B cell (primary cell): Measurements from ENCODE around the gene F8. TPM values are rescaled to one million over a fixed set of nuclear protein-coding genes. Genes with fewer than 3 reads are reported as not detected.
A peak's percentile ranks its signal among the peaks of the same experiment; 100 is the strongest.

ENCODE experiments used
- ATAC-seq: fragments of 200-7000 bp; cut with Tn5 transposase; one replicate; pipeline ENCODE4 v1.10.0; 2021; ENCODE audit warnings: low read depth, mild to moderate bottlenecking, moderate number of reproducible peaks, moderate library complexity
- CTCF ChIA-PET: fragments of 350-600 bp; sonication (Branson Sonifier 250); formaldehyde crosslinking; loops from one replicate; lab custom pipeline; 2021; ENCODE audit warnings: antibody characterized with exemption, inconsistent platforms; lab: Charles Lee
- POLR2A ChIA-PET: fragments of 350-600 bp; sonication (Branson Sonifier 250); formaldehyde crosslinking; loops from one replicate; lab custom pipeline; 2021; ENCODE audit warnings: antibody characterized with exemption; lab: Charles Lee
- DNase-seq: peaks from one replicate; pipeline ENCODE4 v3.0.0; 2013
- H2AFZ ChIP-seq: 2 replicates; pipeline ENCODE4 v1.6.1; 2012; ENCODE audit warnings: mild to moderate bottlenecking, low read depth, low read length; ENCODE audit not compliant: insufficient read depth, poor library complexity, severe bottlenecking
- H3K27ac ChIP-seq, 2 donors: 1 replicate in 1 of 2; 2 replicates in 1 of 2; pipeline ENCODE4 v1.5.1; 2012 to 2013; ENCODE audit warnings: low read length in 2 of 2, mild to moderate bottlenecking in 2 of 2, moderate library complexity in 1 of 2
- H3K27me3 ChIP-seq, 4 experiments: fragments of 200-600 bp in 1 of 4; sonication (generic) in 1 of 4; replicated peaks in 1 of 4; 1 replicate in 2 of 4; 2 replicates in 2 of 4; pipeline versions ENCODE4 v1.6.1 to v1.7.0; 2013 to 2016; ENCODE audit warnings: low read length in 3 of 4, mild to moderate bottlenecking in 2 of 4, mixed read lengths in 1 of 4, moderate library complexity in 1 of 4; ENCODE audit not compliant: insufficient read depth in 4 of 4, control insufficient read depth in 3 of 4; ENCODE audit errors: control extremely low read depth in 1 of 4
- H3K36me3 ChIP-seq, 2 experiments: replicated peaks in 1 of 2; 1 replicate in 1 of 2; 2 replicates in 1 of 2; pipeline versions ENCODE4 v1.6.1 to v1.7.1; 2013; ENCODE audit warnings: low read length in 1 of 2; ENCODE audit not compliant: insufficient read depth in 2 of 2, control insufficient read depth in 1 of 2; ENCODE audit errors: control extremely low read depth in 1 of 2, extremely low read depth in 1 of 2
- H3K4me1 ChIP-seq, 2 donors: fragments of 200-600 bp in 1 of 2; sonication (generic) in 1 of 2; 1 replicate in 1 of 2; 2 replicates in 1 of 2; pipeline versions ENCODE4 v1.5.1 to v1.6.1; 2013 to 2017; ENCODE audit warnings: low read length in 2 of 2; ENCODE audit not compliant: control insufficient read depth in 2 of 2, insufficient read depth in 2 of 2
- H3K4me2 ChIP-seq: replicated peaks from 2 replicates; pipeline ENCODE3; 2012; ENCODE audit warnings: mild to moderate bottlenecking, low read depth, low read length; ENCODE audit not compliant: poor library complexity, severe bottlenecking
- H3K4me3 ChIP-seq, 5 experiments: fragments of 200-600 bp in 1 of 5; sonication (generic) in 1 of 5; 1 replicate in 3 of 5; 2 replicates in 2 of 5; pipeline versions ENCODE4 v1.5.1 to v1.7.0; 2011 to 2016; ENCODE audit warnings: low read length in 4 of 5, mild to moderate bottlenecking in 4 of 5, low read depth in 2 of 5, control low read depth in 1 of 5, moderate library complexity in 1 of 5; ENCODE audit not compliant: insufficient read depth in 1 of 5; ENCODE audit errors: control extremely low read depth in 1 of 5, extremely low read depth in 1 of 5
- H3K79me2 ChIP-seq: fragments of 200-600 bp; sonication (generic); one replicate; pipeline ENCODE4 v1.6.0; 2016; ENCODE audit warnings: low read length; ENCODE audit not compliant: control insufficient read depth, insufficient read depth
- H3K9ac ChIP-seq: fragments of 200-600 bp; sonication (generic); 2 replicates; pipeline ENCODE4 v1.6.1; 2017; ENCODE audit warnings: mild to moderate bottlenecking, low read length, moderate library complexity
- H3K9me3 ChIP-seq, 3 donors: one replicate each; pipeline versions ENCODE4 v1.6.1 to v1.7.1; 2013; ENCODE audit warnings: low read length in 2 of 3; ENCODE audit not compliant: control insufficient read depth in 2 of 3, insufficient read depth in 1 of 3; ENCODE audit errors: control extremely low read depth in 1 of 3
- H4K20me1 ChIP-seq: 2 replicates; pipeline ENCODE4 v1.6.0; 2012; ENCODE audit warnings: mild to moderate bottlenecking, low read length; ENCODE audit not compliant: insufficient read depth, control insufficient read depth, poor library complexity, severe bottlenecking
- H3K27ac Mint-ChIP-seq: one replicate; pipeline ENCODE4 v1.8.0; 2021; ENCODE audit warnings: mixed read lengths
- H3K27me3 Mint-ChIP-seq: one replicate; pipeline ENCODE4 v1.8.0; 2021; ENCODE audit warnings: mixed read lengths
- H3K4me1 Mint-ChIP-seq: one replicate; pipeline ENCODE4 v1.8.0; 2021; ENCODE audit warnings: mixed read lengths
- H3K4me3 Mint-ChIP-seq: one replicate; pipeline ENCODE4 v1.8.0; 2021; ENCODE audit warnings: mixed read lengths
- H3K9me3 Mint-ChIP-seq: one replicate; pipeline ENCODE4 v1.8.0; 2022; ENCODE audit warnings: mixed read lengths; ENCODE audit not compliant: insufficient read depth
- CTCF ChIP-seq: fragments of 200-600 bp; IDR thresholded peaks from one replicate; pipeline ENCODE4 v1.8.0; 2022; ENCODE audit warnings: antibody characterized with exemption, mild to moderate bottlenecking
- EZH2 ChIP-seq: IDR thresholded peaks from 2 replicates; pipeline ENCODE4 v1.6.1; 2012; ENCODE audit warnings: borderline replicate concordance, low read depth, mild to moderate bottlenecking, moderate library complexity, low read length; ENCODE audit not compliant: insufficient read depth, poor library complexity, severe bottlenecking
- WGBS: methylation state at CpG from one replicate; pipeline ENCODE4 v1.1.5; 2013; ENCODE audit warnings: missing lambda C conversion rate; ENCODE audit not compliant: insufficient coverage; 5-methylcytosine and 5-hydroxymethylcytosine counted together
- intact Hi-C: fragments of 100-400 bp; cut with micrococcal nuclease; formaldehyde crosslinking; loops from one replicate; pipeline ENCODE4 v1.10.0; 2022
- polyA plus RNA-seq: library from polyadenylated mRNA; depleted of rRNA; stranded (reverse); fragments of >200 nt; gene quantifications from 2 replicates; pipeline ENCODE4 v1.2.3, GENCODE V29; 2012
- total RNA-seq, 2 donors: library from RNA; stranded (reverse); fragments of 120-200 nt in 1 of 2; gene quantifications; 1 replicate in 1 of 2; 2 replicates in 1 of 2; pipeline versions ENCODE4 v1.2.3 to v1.2.4, GENCODE V29; 2013 to 2022

F8 gene
- total and polyA plus RNA-seq, 2 donors (not counting 1 experiment from before 2014, with no cell fraction given): 0.86 to 1.4 TPM

GRCh38 chrX:155054255-155054654, 31.7 kb upstream of the F8 start:
- Mint-ChIP-seq H3K4me3 (no peak overlapping the region), H3K4me1 (peaks cover 9% of the 10 kb centered on the region), H3K27ac (no peak overlapping the region), H3K27me3 (no peaks in the 10 kb centered on the region), H3K9me3 (no peaks in the 10 kb centered on the region)
- Histone ChIP-seq H3K79me2 (no peaks in the 10 kb centered on the region), H3K27ac (no peak overlapping the region), H3K27me3 (no peaks in the 10 kb centered on the region), H3K4me3 (no peak overlapping the region), H4K20me1 (no peaks in the 10 kb centered on the region), H3K4me2 (no peak overlapping the region), H3K9me3 (no peaks in the 10 kb centered on the region), H3K36me3 (peaks cover 0 to 23% of the 10 kb centered on the region in 2 experiments), H3K9ac (no peak overlapping the region), H3K4me1 (peaks cover 0 to 9% of the 10 kb centered on the region in 2 donors), H2AFZ (no peak overlapping the region)
- WGBS: no CpG with 5 or more reads among the region's 4 CpGs
- no peak for TF ChIP-seq EZH2
- no peak for TF ChIP-seq CTCF
- ChIA-PET POLR2A (no interaction called here), CTCF (no interaction called here)
- ATAC-seq (no peak), DNase-seq (no peak)
- intact Hi-C loops: no loop called here

- 100% methylated on average over 2 of the region's 3 CpGs for WGBS
- H3K4me2 ChIP-seq: no peak overlapping the region
- peaks cover 9% of the 10 kb centered on the region for H3K4me1 Mint-ChIP-seq
- H3K27me3 ChIP-seq: no peaks in the 10 kb centered on the region
- DNase-seq (no peak), ATAC-seq (no peak)
- H4K20me1 ChIP-seq: no peaks in the 10 kb centered on the region
- H3K4me3 ChIP-seq: no peak overlapping the region
- ChIA-PET CTCF (no interaction called here), POLR2A (no interaction called here)
- peaks cover 0 to 23% of the 10 kb centered on the region in 2 experiments for H3K36me3 ChIP-seq
- H3K27ac Mint-ChIP-seq: peak overlapping the region; percentile 46
- H3K79me2 ChIP-seq: no peaks in the 10 kb centered on the region
- H3K9me3 Mint-ChIP-seq: no peaks in the 10 kb centered on the region
- no peak overlapping the region for H3K27ac ChIP-seq
- H3K9me3 ChIP-seq: no peaks in the 10 kb centered on the region
- H3K4me1 ChIP-seq: peaks cover 0 to 9% of the 10 kb centered on the region in 2 donors
- TF ChIP-seq CTCF (no peak), EZH2 (no peak)
- H3K27me3 Mint-ChIP-seq: no peaks in the 10 kb centered on the region
- intact Hi-C loops: no loop called here
- H3K9ac ChIP-seq: no peak overlapping the region
- H2AFZ ChIP-seq: no peak overlapping the region
- no peak overlapping the region for H3K4me3 Mint-ChIP-seq
Measured at GRCh38 chrX:155053656-155054055, 31.1 kb upstream of the F8 start.
